Measurements from ENCODE around the gene PRC1. TPM values are rescaled to one million over a fixed set of nuclear protein-coding genes. Genes with fewer than 3 reads are reported as not detected.

Gene PRC1
- polyA plus RNA-seq, 1 experiment, result 199 TPM

GRCh38 chr15:91032919-91033803 lies 38.8 kb upstream of the PRC1 start:
- Histone ChIP-seq H3K36me3 (ENCODE audit: control insufficient read depth, insufficient read depth, low read length) (no peaks in the 10 kb centered on the region), H3K4me3 (ENCODE audit: low read depth, low read length) (no peak overlapping the region), H3K27me3 (ENCODE audit: control insufficient read depth, insufficient read depth, low read length) (peaks cover 7% of the 10 kb centered on the region)
- ChIA-PET POLR2A (interaction anchor here (0.5 to 0.6 kb wide), 2 partner anchors 15 to 101 kb away, joined by 3 read pairs; partner anchors contain the start of gene HDDC3), CTCF (interaction anchor here (0.6 to 2.8 kb wide), 16 partner anchors 9 to 116 kb away, joined by 3 to 39 read pairs (median 4); partner anchors contain the start of genes HDDC3, RCCD1 and VPS33B)
- TF ChIP-seq CTCF (IDR thresholded peaks at IDR 0.05; ENCODE audit: insufficient read depth, low read depth, low read length), result peak; percentile 70
- no peak for DNase-seq (ENCODE audit: low read depth)

- CTCF ChIA-PET, result interaction anchor here (2.2 to 2.8 kb wide), 4 partner anchors 17 to 89 kb away, joined by 9 to 39 read pairs (median 14); no protein-coding TSS in a partner anchor
- no peak for TF ChIP-seq CTCF (IDR thresholded peaks at IDR 0.05; ENCODE audit: insufficient read depth, low read depth, low read length)
- H3K27me3 ChIP-seq (ENCODE audit: control insufficient read depth, insufficient read depth, low read length), result peaks cover 7% of the 10 kb centered on the region
- no peak for DNase-seq (ENCODE audit: low read depth)
- POLR2A ChIA-PET, result no interaction called here
- no peak overlapping the region for H3K4me3 ChIP-seq (ENCODE audit: low read depth, low read length)
- no peaks in the 10 kb centered on the region for H3K36me3 ChIP-seq (ENCODE audit: control insufficient read depth, insufficient read depth, low read length)
These were observed 37.5 kb upstream of the PRC1 start for GRCh38 chr15:91031796-91032195.

- no peak for TF ChIP-seq CTCF (IDR thresholded peaks at IDR 0.05; ENCODE audit: insufficient read depth, low read depth, low read length)
- ChIA-PET CTCF (interaction anchor here (1.2 to 1.5 kb wide), 2 partner anchors 21 to 71 kb away, joined by 3 to 4 read pairs; no protein-coding TSS in a partner anchor), POLR2A (no interaction called here)
- no peaks in the 10 kb centered on the region for H3K36me3 ChIP-seq (ENCODE audit: control insufficient read depth, insufficient read depth, low read length)
- no peak for DNase-seq (ENCODE audit: low read depth)
- H3K4me3 ChIP-seq (ENCODE audit: low read depth, low read length), result no peak overlapping the region
- H3K27me3 ChIP-seq (ENCODE audit: control insufficient read depth, insufficient read depth, low read length), result peaks cover 1% of the 10 kb centered on the region; the same call in 1 of the 2 replicates
These were observed 33.3 kb upstream of the PRC1 start for GRCh38 chr15:91027677-91028076.

GRCh38 chr15:91023720-91024119 lies 29.4 kb upstream of the PRC1 start:
- DNase-seq (ENCODE audit: low read depth), result no peak
- TF ChIP-seq CTCF (IDR thresholded peaks at IDR 0.05; ENCODE audit: insufficient read depth, low read depth, low read length), result no peak
- Histone ChIP-seq H3K36me3 (ENCODE audit: control insufficient read depth, insufficient read depth, low read length) (no peaks in the 10 kb centered on the region), H3K27me3 (ENCODE audit: control insufficient read depth, insufficient read depth, low read length) (no peaks in the 10 kb centered on the region), H3K4me3 (ENCODE audit: low read depth, low read length) (no peak overlapping the region)
- CTCF ChIA-PET, result interaction anchor here (1.8 kb wide), 1 partner anchor 9 kb away, joined by 5 read pairs; no protein-coding TSS in a partner anchor
- POLR2A ChIA-PET, result no interaction called here

- CTCF ChIA-PET, result interaction anchor here (1.0 to 1.4 kb wide), 2 partner anchors 10 to 66 kb away, joined by 4 to 5 read pairs; no protein-coding TSS in a partner anchor
These were observed 28.4 kb upstream of the PRC1 start for GRCh38 chr15:91022832-91023129.

More at GRCh38 chr15:91022832-91023129, 28.4 kb upstream of the PRC1 start:
- TF ChIP-seq CTCF (IDR thresholded peaks at IDR 0.05; ENCODE audit: insufficient read depth, low read depth, low read length), result no peak
- Histone ChIP-seq H3K36me3 (ENCODE audit: control insufficient read depth, insufficient read depth, low read length) (no peaks in the 10 kb centered on the region), H3K4me3 (ENCODE audit: low read depth, low read length) (peak overlapping the region; percentile 99), H3K27me3 (ENCODE audit: control insufficient read depth, insufficient read depth, low read length) (no peaks in the 10 kb centered on the region)
- POLR2A ChIA-PET, result interaction anchor here (0.6 kb wide), 1 partner anchor 1321 kb away, joined by 18 read pairs; no protein-coding TSS in a partner anchor
- no peak for DNase-seq (ENCODE audit: low read depth)

Measured in BJ (cell line).